HG03095 (cell line): Measurements from ENCODE around the gene CDKAL1.
"Not testable (repeated sequence)": the region's sequence is repeated elsewhere in the genome, so short reads cannot be mapped to it uniquely, and the experiment has no call there.

Experiments used
- ATAC-seq: cut with Tn5 transposase; IDR thresholded peaks from one replicate; pipeline ENCODE4 v1.9.1; 2021; ENCODE audit warnings: moderate library complexity; ENCODE audit not compliant: unreplicated experiment

The CDKAL1 gene

GRCh38 chr6:20732896-20733295 is 198.6 kb downstream of the CDKAL1 start:
- ATAC-seq: no peak

- ATAC-seq: no peak
Measured at GRCh38 chr6:20737912-20738311, 203.7 kb downstream of the CDKAL1 start.

GRCh38 chr6:20740088-20740487 is 205.8 kb downstream of the CDKAL1 start:
- no peak for ATAC-seq

- ATAC-seq: no peak
Measured at GRCh38 chr6:20740727-20741126, 206.5 kb downstream of the CDKAL1 start.

GRCh38 chr6:20741490-20741889 is 207.2 kb downstream of the CDKAL1 start:
- ATAC-seq: no peak

- no peak for ATAC-seq
Measured at GRCh38 chr6:20744911-20745557, 210.8 kb downstream of the CDKAL1 start.

GRCh38 chr6:20746024-20746423 is 211.8 kb downstream of the CDKAL1 start:
- no peak for ATAC-seq

- no peak for ATAC-seq
Measured at GRCh38 chr6:20746805-20747558, 212.7 kb downstream of the CDKAL1 start.

- ATAC-seq: no peak
Measured at GRCh38 chr6:20747991-20748390, 213.7 kb downstream of the CDKAL1 start.

GRCh38 chr6:20751293-20751935 is 217.2 kb downstream of the CDKAL1 start:
- no peak for ATAC-seq

GRCh38 chr6:20755631-20756030 is 221.4 kb downstream of the CDKAL1 start:
- ATAC-seq: no peak

- ATAC-seq: not testable (repeated sequence)
Measured at GRCh38 chr6:20756584-20757147, 222.4 kb downstream of the CDKAL1 start.

- no peak for ATAC-seq
Measured at GRCh38 chr6:20757761-20758160, 223.5 kb downstream of the CDKAL1 start.

- no peak for ATAC-seq
Measured at GRCh38 chr6:20763296-20763695, 229.0 kb downstream of the CDKAL1 start.

GRCh38 chr6:20769631-20770030 is 235.4 kb downstream of the CDKAL1 start:
- no peak for ATAC-seq

GRCh38 chr6:20770773-20771172 is 236.5 kb downstream of the CDKAL1 start:
- no peak for ATAC-seq

- ATAC-seq: no peak
Measured at GRCh38 chr6:20771409-20771808, 237.2 kb downstream of the CDKAL1 start.

- ATAC-seq: no peak
Measured at GRCh38 chr6:20773822-20774221, 239.6 kb downstream of the CDKAL1 start.

- ATAC-seq: no peak
Measured at GRCh38 chr6:20775981-20776380, 241.7 kb downstream of the CDKAL1 start.

- ATAC-seq: no peak
Measured at GRCh38 chr6:20777801-20778200, 243.5 kb downstream of the CDKAL1 start.

GRCh38 chr6:20778459-20778858 is 244.2 kb downstream of the CDKAL1 start:
- no peak for ATAC-seq

- ATAC-seq: no peak
Measured at GRCh38 chr6:20778912-20779311, 244.7 kb downstream of the CDKAL1 start.
